ENCODE measurements around the gene ENPP3. TPM values are rescaled to one million over a fixed set of nuclear protein-coding genes. Genes with fewer than 3 reads are reported as not detected.

Gene ENPP3
- not detected for polyA plus RNA-seq (2012; ENCODE audit: insufficient read length, low read depth)

- TF ChIP-seq SIN3A (IDR thresholded peaks at IDR 0.05; ENCODE audit: borderline replicate concordance, insufficient read depth, low read length) (no peak), FOXP2 (optimal IDR thresholded peaks at IDR 0.05; ENCODE audit: borderline replicate concordance, extremely low read depth, extremely low read length, insufficient read depth) (no peak), POLR2AphosphoS5 (IDR thresholded peaks at IDR 0.05; ENCODE audit: low read depth, low read length) (no peak), TAF1 (IDR thresholded peaks at IDR 0.05; ENCODE audit: borderline replicate concordance, insufficient read depth, low read length) (no peak), REST (IDR thresholded peaks at IDR 0.05; ENCODE audit: insufficient read depth in 1 of 2, low read depth in 2 of 2, low read length in 2 of 2) (no peak)
These were observed at the start of gene ENPP3 for GRCh38 chr6:131636880-131637792. Gene ENPP3, plus strand, starts transcription at chr6:131637302. Its CDS starts 83 bp downstream, at chr6:131637385.

GRCh38 chr6:131587909-131588308, 49.2 kb upstream of the ENPP3 start:
- TF ChIP-seq TAF1 (IDR thresholded peaks at IDR 0.05; ENCODE audit: borderline replicate concordance, insufficient read depth, low read length) (no peak), FOXP2 (optimal IDR thresholded peaks at IDR 0.05; ENCODE audit: borderline replicate concordance, extremely low read depth, extremely low read length, insufficient read depth) (no peak), POLR2AphosphoS5 (IDR thresholded peaks at IDR 0.05; ENCODE audit: low read depth, low read length) (no peak), REST (IDR thresholded peaks at IDR 0.05; ENCODE audit: insufficient read depth in 1 of 2, low read depth in 2 of 2, low read length in 2 of 2) (no peak), SIN3A (IDR thresholded peaks at IDR 0.05; ENCODE audit: borderline replicate concordance, insufficient read depth, low read length) (no peak)

- TF ChIP-seq TAF1 (IDR thresholded peaks at IDR 0.05; ENCODE audit: borderline replicate concordance, insufficient read depth, low read length) (no peak), SIN3A (IDR thresholded peaks at IDR 0.05; ENCODE audit: borderline replicate concordance, insufficient read depth, low read length) (no peak), POLR2AphosphoS5 (IDR thresholded peaks at IDR 0.05; ENCODE audit: low read depth, low read length) (no peak), REST (IDR thresholded peaks at IDR 0.05; ENCODE audit: insufficient read depth in 1 of 2, low read depth in 2 of 2, low read length in 2 of 2) (no peak), FOXP2 (optimal IDR thresholded peaks at IDR 0.05; ENCODE audit: borderline replicate concordance, extremely low read depth, extremely low read length, insufficient read depth) (no peak)
These were observed 48.5 kb upstream of the ENPP3 start for GRCh38 chr6:131588643-131589042.

- no peak for TF ChIP-seq TAF1 (IDR thresholded peaks at IDR 0.05; ENCODE audit: borderline replicate concordance, insufficient read depth, low read length)
- no peak for TF ChIP-seq REST (IDR thresholded peaks at IDR 0.05; ENCODE audit: insufficient read depth in 1 of 2, low read depth in 2 of 2, low read length in 2 of 2)
- no peak for TF ChIP-seq FOXP2 (optimal IDR thresholded peaks at IDR 0.05; ENCODE audit: borderline replicate concordance, extremely low read depth, extremely low read length, insufficient read depth)
These were observed 44.2 kb upstream of the ENPP3 start for GRCh38 chr6:131592935-131593334.
